ENCODE results near the gene FOS. TPM values are rescaled to one million over a fixed set of nuclear protein-coding genes. Genes with fewer than 3 reads are reported as not detected.
"Not testable (repeated sequence)": the region's sequence is repeated elsewhere in the genome, so short reads cannot be mapped to it uniquely, and the experiment has no call there.

FOS gene
- 1,000 to 10,000 TPM in 2 of 10 donors, 100 to 1,000 TPM in 7, 10 to 100 TPM in 1; 71.3 to 2,749 (median 590) TPM for polyA plus RNA-seq (ENCODE audit: insufficient read length in 10 of 10)
- long read RNA-seq, donor 1, transcript FOS-206 (2 exons, 1,280 nt) = minor isoform, 21 of 264 reads
- long read RNA-seq, donor 1, transcript FOS-208 (3 exons, 1,496 nt) = minor isoform, 26 of 264 reads
- long read RNA-seq, donor 1, transcript FOS-204 (2 exons, 796 nt) = minor isoform, 16 of 264 reads
- long read RNA-seq, donor 1, transcript FOS-201 (4 exons, 2,158 nt) = major isoform, 180 of 264 reads
- long read RNA-seq, donor 1, partial matches to known transcripts = 6 of 264 reads
- long read RNA-seq, donor 1, other reads (novel, unspliced or antisense) = 0 of 264 reads
- long read RNA-seq, donor 2, transcript FOS-201 (4 exons, 2,158 nt) = major isoform, 15 of 24 reads
- long read RNA-seq, donor 2, partial matches to known transcripts = 0 of 24 reads
- long read RNA-seq, donor 2, other reads (novel, unspliced or antisense) = 0 of 24 reads
- long read RNA-seq, donor 3 = 0 reads
- long read RNA-seq, donor 4, transcript FOS-201 (4 exons, 2,158 nt) = major isoform, 41 of 58 reads
- long read RNA-seq, donor 4, transcript FOS-206 (2 exons, 1,280 nt) = minor isoform, 7 of 58 reads
- long read RNA-seq, donor 4, partial matches to known transcripts = 0 of 58 reads
- long read RNA-seq, donor 4, other reads (novel, unspliced or antisense) = 0 of 58 reads
- long read RNA-seq, donor 5, transcript FOS-206 (2 exons, 1,280 nt) = minor isoform, 120 of 780 reads
- long read RNA-seq, donor 5, transcript FOS-201 (4 exons, 2,158 nt) = major isoform, 428 of 780 reads
- long read RNA-seq, donor 5, transcript FOS-205 (3 exons, 629 nt) = minor isoform, 50 of 780 reads
- long read RNA-seq, donor 5, transcript FOS-208 (3 exons, 1,496 nt) = minor isoform, 116 of 780 reads
- long read RNA-seq, donor 5, partial matches to known transcripts = 9 of 780 reads
- long read RNA-seq, donor 5, other reads (novel, unspliced or antisense) = 9 of 780 reads
- long read RNA-seq, donor 6, transcript FOS-208 (3 exons, 1,496 nt) = minor isoform, 7 of 75 reads
- long read RNA-seq, donor 6, transcript FOS-201 (4 exons, 2,158 nt) = major isoform, 55 of 75 reads
- long read RNA-seq, donor 6, transcript FOS-206 (2 exons, 1,280 nt) = minor isoform, 8 of 75 reads
- long read RNA-seq, donor 6, partial matches to known transcripts = 0 of 75 reads
- long read RNA-seq, donor 6, other reads (novel, unspliced or antisense) = 0 of 75 reads
- long read RNA-seq, donor 7, transcript FOS-206 (2 exons, 1,280 nt) = minor isoform, 12 of 100 reads
- long read RNA-seq, donor 7, transcript FOS-208 (3 exons, 1,496 nt) = minor isoform, 14 of 100 reads
- long read RNA-seq, donor 7, transcript FOS-204 (2 exons, 796 nt) = minor isoform, 6 of 100 reads
- long read RNA-seq, donor 7, transcript FOS-201 (4 exons, 2,158 nt) = major isoform, 66 of 100 reads
- long read RNA-seq, donor 7, partial matches to known transcripts = 0 of 100 reads
- long read RNA-seq, donor 7, other reads (novel, unspliced or antisense) = 0 of 100 reads
- long read RNA-seq, donor 8, transcript FOS-208 (3 exons, 1,496 nt) = minor isoform, 5 of 55 reads
- long read RNA-seq, donor 8, transcript FOS-206 (2 exons, 1,280 nt) = minor isoform, 14 of 55 reads
- long read RNA-seq, donor 8, transcript FOS-201 (4 exons, 2,158 nt) = major isoform, 35 of 55 reads
- long read RNA-seq, donor 8, partial matches to known transcripts = 0 of 55 reads
- long read RNA-seq, donor 8, other reads (novel, unspliced or antisense) = 0 of 55 reads
- long read RNA-seq, donor 9, transcript FOS-208 (3 exons, 1,496 nt) = minor isoform, 23 of 110 reads
- long read RNA-seq, donor 9, transcript FOS-206 (2 exons, 1,280 nt) = minor isoform, 22 of 110 reads
- long read RNA-seq, donor 9, transcript FOS-205 (3 exons, 629 nt) = minor isoform, 12 of 110 reads
- long read RNA-seq, donor 9, transcript FOS-201 (4 exons, 2,158 nt) = major isoform, 46 of 110 reads
- long read RNA-seq, donor 9, partial matches to known transcripts = 0 of 110 reads
- long read RNA-seq, donor 9, other reads (novel, unspliced or antisense) = 0 of 110 reads

DNA sequence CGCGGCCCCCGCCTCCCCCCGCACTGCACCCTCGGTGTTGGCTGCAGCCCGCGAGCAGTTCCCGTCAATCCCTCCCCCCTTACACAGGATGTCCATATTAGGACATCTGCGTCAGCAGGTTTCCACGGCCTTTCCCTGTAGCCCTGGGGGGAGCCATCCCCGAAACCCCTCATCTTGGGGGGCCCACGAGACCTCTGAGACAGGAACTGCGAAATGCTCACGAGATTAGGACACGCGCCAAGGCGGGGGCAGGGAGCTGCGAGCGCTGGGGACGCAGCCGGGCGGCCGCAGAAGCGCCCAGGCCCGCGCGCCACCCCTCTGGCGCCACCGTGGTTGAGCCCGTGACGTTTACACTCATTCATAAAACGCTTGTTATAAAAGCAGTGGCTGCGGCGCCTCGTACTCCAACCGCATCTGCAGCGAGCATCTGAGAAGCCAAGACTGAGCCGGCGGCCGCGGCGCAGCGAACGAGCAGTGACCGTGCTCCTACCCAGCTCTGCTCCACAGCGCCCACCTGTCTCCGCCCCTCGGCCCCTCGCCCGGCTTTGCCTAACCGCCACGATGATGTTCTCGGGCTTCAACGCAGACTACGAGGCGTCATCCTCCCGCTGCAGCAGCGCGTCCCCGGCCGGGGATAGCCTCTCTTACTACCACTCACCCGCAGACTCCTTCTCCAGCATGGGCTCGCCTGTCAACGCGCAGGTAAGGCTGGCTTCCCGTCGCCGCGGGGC, at the start of gene FOS:
Gene FOS (plus strand): TSS at position 407 of the 731 bp plus-strand sequence. CDS start 155 bp downstream, at position 562.
- peak; percentile 96 to 98 (median 97) for DNase-seq

DNA sequence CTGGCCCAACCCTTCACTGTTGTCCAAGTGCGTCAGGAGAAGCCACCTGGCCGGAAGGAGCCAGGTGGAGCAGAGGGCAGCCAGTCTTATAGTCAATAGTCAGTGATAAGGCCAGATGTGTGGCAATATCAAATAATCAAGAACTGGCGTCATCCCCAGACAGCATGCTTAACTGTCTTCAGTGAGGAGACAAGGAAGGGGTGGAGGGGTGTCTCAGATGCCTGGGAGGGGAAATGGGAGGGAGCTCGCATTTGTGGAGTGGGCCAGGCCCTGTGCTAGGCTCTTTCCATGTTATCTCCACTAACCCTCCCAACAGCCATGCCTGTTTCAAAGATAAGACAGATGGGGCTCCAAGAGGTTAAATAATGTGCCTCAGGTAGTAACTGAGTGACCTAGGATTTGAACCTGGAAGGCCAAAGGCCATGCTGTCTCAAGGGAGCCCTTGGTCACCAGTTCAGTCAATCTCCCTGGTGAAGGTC, 48.9 kb upstream of the FOS start:
- no peak for DNase-seq

DNA sequence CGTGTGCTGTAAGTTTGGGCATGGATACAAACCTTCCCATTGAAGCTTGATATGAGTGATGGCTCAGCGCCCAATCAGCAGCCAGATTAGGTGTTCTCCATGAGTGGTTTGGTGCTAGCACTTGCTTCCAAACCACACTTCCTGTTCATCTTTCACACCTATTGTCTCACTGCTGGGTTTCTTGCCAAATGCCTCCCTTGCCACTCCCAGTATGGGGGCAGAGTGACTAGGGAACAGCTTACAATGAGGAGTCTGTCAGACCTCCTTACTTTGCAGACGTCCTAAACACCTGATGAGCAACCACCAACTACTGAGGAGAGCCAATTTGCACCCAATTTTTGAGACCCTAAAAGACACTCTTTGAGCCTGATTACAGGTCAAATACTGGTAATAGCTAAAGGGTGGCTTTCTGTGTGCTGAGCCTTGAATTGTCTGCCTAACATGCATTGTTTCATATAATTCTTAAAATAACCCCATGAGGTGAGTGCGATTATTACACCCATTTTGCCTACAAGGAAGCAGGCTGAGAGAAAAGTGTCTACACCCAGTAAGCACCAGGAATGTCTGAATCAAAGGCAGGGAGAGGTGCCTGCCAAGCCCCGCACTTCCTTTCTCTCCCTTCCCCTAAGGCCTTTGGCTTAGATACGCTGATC, 48.4 kb upstream of the FOS start:
- no peak for DNase-seq

DNA sequence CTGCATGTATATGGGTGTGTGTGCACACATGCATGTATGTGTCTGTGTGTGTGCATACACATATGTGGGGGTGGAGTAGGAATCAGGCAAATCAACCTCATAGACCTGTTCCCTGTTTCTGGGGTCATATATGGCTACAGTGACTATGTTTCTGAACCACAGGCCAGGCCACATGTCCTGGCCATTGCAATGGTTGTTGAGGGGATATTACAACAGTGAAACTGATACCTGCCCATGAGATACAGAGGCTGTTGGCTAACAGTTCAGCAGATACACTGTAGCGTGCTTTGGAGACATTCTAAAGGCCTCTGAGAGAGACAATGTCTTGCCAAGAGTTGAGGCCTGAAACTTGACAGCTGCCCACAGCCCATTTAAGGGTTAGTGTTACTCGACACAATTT, 47.3 kb upstream of the FOS start:
- DNase-seq = no peak

DNA sequence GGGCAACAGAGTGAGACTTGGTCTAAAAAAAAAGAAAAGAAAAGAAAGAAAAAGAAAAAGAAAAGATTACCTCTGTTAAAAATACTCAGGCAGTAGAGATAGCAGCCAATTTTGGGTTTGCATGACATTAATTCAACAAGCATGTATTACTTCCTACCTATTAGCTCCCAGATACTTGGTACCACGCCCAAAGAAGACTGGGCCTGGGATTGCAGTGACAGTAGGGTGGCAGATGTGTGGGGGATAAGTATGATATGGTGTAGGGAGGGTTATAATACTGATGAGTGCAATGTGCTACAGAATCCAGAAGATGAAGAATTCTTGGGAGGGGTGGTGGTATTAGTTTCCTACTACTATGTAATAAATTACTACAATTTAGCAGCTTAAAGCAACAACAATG, 46.4 kb upstream of the FOS start:
- DNase-seq = no peak

DNA sequence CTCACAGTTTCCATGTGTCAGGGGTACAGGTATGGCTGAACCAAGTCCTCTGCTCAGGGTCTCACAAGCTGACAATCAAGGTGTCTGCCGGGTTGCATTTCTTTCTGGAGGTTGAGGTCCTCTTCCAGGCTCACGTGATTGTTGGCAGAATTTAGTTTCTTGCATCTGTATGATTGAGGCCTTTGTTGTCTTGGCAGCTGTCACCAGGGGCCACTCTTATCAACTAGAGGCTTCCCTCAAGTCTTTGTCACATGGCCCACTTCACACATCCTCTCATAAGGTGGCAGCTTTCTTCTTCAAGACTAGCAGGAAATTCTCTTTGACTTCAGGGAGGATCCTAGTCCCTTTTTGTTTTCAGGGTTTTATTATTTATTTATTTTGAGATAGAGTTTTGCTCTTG, 46.0 kb upstream of the FOS start:
- DNase-seq = no peak

DNA sequence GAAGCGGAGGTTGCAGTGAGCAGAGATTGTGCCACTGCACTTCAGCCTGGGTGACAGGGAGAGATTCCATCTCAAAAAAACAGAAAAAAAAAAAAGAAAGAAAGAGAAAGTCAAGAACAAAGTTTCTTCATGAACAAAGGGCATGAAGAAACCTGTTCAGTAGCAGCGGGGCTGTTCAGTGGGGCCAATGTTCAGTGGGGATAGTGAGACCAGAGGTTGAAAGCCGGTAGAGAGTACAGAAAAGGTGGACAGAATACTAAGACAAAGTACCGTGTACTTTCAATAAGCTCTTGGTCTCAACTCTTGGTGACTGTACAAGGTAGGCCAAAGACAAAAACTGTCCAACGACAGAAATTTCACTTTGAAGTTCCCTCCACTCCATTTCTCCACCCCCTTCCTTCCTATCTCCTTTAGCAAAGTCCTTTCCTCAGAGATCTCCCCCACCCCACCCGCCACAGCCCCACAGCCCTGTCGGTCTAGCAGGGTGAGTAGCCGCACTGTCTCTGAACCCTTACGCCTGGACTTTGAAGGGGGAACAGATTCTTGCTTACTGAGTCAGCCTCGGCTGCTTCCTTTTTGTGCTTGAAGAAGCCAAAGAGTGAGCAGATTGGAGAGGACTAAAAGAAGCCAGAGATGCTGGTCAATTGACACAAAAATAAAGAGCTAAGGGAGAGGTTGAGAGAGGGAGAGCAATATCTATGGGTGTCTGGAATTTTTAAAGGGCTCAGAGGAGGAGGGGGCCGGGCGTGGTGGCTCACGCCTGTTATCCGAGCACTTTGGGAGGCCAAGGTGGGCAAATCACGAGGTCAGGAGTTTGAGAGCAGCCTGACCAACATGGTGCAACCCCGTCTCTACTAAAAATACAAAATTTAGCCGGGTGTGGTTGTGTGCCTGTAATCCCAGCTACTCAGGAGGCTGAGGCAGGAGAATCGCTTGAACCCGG, 44.2 kb upstream of the FOS start:
- peak in 1 of 3 donors; percentile 78 for DNase-seq

DNA sequence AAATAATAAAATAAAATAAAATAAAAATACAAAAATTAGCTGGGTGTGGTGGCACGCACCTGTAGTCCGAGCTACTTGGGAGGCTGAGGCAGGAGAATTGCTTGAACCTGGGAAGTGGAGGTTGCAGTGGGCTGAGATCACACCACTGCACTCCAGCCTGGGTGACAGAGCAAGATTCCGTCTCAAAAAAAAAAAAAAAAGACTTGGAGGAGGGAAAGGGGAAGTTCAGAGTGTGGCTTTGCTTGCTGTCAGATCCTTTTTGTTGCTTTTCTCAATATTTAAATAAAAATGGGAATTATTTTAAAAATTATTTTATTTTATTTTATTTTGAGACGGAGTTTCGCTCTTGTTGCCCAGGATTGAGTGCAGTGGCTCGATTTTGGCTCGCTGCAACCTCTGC, 43.4 kb upstream of the FOS start:
- DNase-seq = not testable (repeated sequence)

DNA sequence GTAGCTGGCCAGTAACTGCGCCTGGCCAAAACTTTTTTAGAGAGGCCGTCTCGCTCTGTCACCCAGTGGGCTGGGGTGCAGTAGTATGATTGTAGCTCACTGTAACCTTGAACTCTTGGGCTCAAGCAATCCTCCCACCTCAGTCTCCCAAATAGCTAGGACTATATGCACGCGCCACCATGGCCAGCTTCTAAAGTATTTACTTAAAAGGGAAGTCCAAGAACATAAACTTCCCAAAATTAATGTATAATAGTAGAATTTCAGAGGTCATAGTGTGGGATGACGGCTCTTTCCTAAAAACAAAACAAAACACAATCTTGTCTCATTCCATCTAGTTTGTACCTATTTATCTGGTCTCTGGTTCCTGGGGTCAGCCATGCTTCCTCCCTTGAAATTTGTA, 42.2 kb upstream of the FOS start:
- DNase-seq = no peak

DNA sequence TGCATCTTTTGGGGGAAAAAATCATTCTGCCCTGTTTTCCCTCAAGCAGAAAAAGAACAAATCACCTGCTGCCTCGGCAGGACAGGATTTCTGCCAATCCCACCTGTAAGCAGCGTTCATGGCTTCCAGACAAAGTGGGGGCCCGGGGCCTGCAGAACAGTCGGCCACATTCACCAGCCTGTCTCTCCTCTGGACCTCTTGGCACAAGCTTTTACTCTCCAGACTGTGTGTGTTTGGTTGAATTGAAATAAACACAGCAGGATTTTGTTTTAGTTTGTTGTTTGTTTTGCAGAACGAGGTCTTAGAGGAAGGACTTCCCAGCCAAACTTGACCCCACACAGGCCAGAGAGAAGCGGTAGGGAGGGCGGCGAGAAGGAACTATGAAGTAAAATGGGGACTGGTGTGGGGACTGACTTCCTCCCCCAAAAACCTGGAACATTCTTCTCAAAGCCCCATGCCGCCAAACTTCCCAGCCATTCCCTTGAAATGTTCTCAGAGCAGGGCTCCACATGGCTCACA, 41.7 kb upstream of the FOS start:
- no peak for DNase-seq

DNA sequence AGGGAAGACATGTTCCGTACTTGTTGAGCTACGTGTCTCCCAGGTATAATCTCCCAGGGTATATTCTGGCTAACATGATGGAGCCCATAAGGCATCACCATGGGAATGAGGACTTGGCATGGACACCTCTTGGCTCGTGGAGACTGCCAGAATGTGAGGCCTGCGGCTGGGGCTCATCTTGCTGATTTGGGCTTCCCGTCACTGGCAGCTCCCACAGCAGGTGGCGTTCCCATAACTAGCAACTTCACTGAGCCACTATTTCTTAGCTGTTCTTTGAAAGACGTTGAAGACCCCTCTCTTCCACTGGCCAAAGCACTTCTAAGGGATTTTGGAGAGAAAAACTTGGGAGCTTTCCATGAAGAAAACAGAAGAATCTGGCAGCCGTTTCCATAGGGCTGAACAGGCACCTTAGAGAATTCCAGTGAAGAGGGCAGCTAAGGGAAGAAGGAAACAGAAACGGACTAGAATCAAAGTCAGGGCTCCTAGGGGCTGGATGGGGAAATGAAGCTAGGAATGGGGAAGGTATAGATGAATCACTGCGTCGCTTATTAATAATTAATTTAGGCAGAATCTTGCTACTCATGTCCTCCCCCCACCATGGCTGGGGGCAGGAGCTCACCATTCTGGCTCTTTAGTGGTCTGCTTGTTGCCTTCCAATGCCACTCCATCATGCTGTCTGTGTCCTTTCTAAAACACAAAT, 39.7 kb upstream of the FOS start:
- peak in 1 of 3 donors; percentile 68 for DNase-seq

DNA sequence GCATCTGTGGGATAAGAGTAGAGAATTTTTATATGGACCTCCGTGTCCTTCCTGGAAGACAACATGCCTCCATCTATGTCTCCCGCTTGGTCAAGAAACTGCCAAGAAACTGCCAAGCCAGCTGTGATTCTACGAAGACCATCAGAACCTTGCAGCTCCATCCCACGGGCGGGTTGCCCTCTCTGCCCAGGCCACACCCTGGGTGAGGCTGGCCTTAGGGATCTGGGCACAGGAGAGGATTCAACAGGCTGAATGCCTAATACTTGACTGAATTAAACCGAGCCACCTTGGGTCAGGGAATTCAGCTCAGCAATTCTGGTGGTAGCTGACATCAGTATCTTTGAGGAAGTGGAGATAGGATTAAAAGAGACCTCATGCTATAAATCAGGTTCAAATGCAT, 37.8 kb upstream of the FOS start:
- no peak for DNase-seq

DNA sequence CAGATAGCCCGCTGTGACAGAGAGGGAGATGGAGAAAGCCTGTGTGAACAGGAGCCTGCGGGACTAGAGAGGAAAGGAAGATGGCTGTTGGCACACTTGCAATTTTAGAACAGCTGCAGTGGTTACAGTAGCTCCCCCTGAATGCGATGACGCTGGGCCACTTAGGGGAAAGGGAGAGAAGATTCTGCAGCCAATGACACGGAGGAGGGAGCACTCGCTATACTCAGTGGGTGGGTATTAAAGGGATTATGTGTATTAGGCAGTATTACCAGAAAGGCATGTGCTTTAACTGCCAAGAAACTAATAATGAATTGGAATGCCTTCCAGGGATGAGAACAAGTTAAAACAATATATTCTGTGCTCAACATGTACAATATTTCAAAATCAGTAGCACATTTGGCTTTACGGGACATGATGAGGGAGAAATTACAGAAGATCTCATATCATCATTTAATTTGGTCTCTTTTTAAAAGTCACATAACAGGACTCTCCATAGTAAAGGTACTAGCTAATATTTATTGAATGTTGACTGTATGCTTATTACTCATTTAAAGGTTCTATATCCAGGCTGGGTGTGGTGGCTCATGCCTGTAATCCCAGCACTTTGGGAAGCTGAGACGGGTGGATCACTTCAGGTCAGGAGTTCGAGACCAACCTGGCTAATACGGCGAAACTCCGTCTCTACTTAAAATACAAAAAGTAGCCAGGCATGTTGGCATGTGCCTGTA, 35.9 kb upstream of the FOS start:
- DNase-seq = peak; percentile 95 to 98 (median 95)

DNA sequence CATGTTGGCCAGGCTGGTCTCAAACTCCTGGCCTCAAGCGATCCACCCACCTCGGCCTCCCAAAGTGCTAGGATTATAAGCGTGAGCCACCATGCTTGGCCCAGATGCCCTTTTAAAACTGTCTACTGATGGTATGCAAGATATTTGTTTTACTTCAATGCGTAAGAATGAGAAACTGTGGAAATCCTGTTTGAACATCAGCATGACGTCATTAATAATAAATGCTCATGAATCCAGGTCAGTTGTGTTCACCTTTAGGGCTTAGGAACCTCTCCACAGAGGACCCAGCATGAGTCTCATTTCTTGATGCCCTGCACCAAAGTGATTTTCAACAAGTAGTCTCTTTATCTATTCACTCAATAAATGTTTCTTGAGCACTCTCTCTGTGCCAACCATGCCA, 34.5 kb upstream of the FOS start:
- no peak for DNase-seq

DNA sequence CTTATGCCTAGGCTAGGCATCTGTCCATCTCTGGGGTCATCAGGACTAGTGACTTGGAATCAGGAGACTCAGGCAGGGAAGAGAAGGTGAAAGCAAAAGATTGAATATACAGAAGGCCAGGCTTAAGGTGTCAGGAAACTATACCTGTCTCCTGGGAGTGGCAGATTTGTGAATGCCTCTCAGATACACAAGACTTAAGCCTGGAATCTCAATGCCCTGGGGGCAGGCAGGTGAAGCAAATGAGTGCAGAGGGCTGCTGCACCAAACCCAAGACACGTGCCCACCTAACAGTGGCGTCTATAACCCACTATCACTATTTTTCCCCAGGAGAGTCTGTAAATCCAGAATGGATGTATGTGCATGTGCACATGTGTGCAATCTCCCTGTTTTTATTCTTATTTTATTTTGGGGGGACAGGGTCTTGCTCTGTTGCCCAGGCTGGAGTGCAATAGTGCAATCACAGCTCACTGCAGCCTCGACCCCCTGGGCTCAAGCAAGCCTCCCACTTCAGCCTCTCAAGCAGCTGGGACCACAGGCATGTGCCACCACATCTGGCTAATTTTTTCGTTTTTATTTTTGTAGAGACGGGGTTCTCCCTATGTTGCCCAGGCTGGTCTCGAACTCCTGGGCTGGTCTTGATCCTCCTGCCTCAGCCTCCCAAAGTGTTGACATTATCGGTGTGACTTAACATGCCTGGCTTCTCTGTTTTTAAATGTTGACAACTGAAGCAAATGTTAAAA, 31.9 kb upstream of the FOS start:
- no peak for DNase-seq

All from muscle of back (tissue), 13 donors.